Progenitor cell of endocrine pancreas (in vitro differentiated cells): Measurements from ENCODE around the gene ATXN10. TPM values are rescaled to one million over a fixed set of nuclear protein-coding genes. Genes with fewer than 3 reads are reported as not detected.
"Not testable (repeated sequence)": the region's sequence is repeated elsewhere in the genome, so short reads cannot be mapped to it uniquely, and the experiment has no call there.

Source experiments
- DNase-seq: peaks from one replicate; pipeline ENCODE4 v3.0.0; 2021; ENCODE audit warnings: low spot score; ENCODE audit not compliant: unreplicated experiment
- H3K27ac Mint-ChIP-seq: 2 replicates; pipeline ENCODE4 v1.8.0; 2021; ENCODE audit warnings: mild to moderate bottlenecking, moderate library complexity, mixed read lengths
- H3K27me3 Mint-ChIP-seq: 2 replicates; pipeline ENCODE4 v1.8.0; 2021; ENCODE audit warnings: mixed read lengths
- H3K36me3 Mint-ChIP-seq: 2 replicates; pipeline ENCODE4 v1.8.0; 2022; ENCODE audit warnings: mixed read lengths; ENCODE audit not compliant: insufficient read depth
- H3K4me1 Mint-ChIP-seq: 2 replicates; pipeline ENCODE4 v1.8.0; 2021; ENCODE audit warnings: low read depth, mixed read lengths
- H3K4me3 Mint-ChIP-seq: 2 replicates; pipeline ENCODE4 v1.8.0; 2021; ENCODE audit warnings: low read depth, mild to moderate bottlenecking, moderate library complexity, mixed read lengths
- H3K9me3 Mint-ChIP-seq: 2 replicates; pipeline ENCODE4 v1.8.0; 2021; ENCODE audit warnings: low read depth, mixed read lengths
- CTCF ChIP-seq: fragments of 200-600 bp; sonication (generic); IDR thresholded peaks from one replicate; pipeline ENCODE4 v1.5.0; 2021; ENCODE audit warnings: antibody characterized with exemption, mild to moderate bottlenecking; ENCODE audit not compliant: unreplicated experiment
- long read RNA-seq: library from polyadenylated mRNA; unstranded; transcript quantifications from one replicate; pipeline ENCODE4 v2.0.0, GENCODE V29; 2020
- total RNA-seq: library from RNA; stranded (reverse); gene quantifications from 2 replicates; pipeline ENCODE4 v1.2.1, GENCODE V29; 2021

Gene ATXN10
- 176 and 177 TPM in 2 replicates for total RNA-seq
- long read RNA-seq, transcript ATXN10-201 (12 exons, 3,329 nt) = major isoform, 641 of 704 reads
- long read RNA-seq, partial matches to known transcripts = 24 of 704 reads
- long read RNA-seq, other reads (novel, unspliced or antisense) = 37 of 704 reads

GRCh38 chr22:45671783-45672563 is at the start of gene ATXN10:
TSS of gene ATXN10 (plus strand) at chr22:45671834. CDS start at chr22:45672064, 230 bp downstream.
- Mint-ChIP-seq H3K4me3 (peak within 1 kb of the TSS; percentile 87), H3K4me1 (peaks cover 39% of the 10 kb centered on the region), H3K9me3 (peaks cover 3% of the 10 kb centered on the region), H3K27ac (peak within 1 kb of the TSS; percentile 94), H3K36me3 (peaks cover 2% of the 10 kb centered on the region), H3K27me3 (peaks cover 3% of the 10 kb centered on the region)
- TF ChIP-seq CTCF = no peak
- DNase-seq = peak; percentile 63

GRCh38 chr22:45621836-45622600 is 49.6 kb upstream of the ATXN10 start:
- DNase-seq = no peak
- H3K4me1 Mint-ChIP-seq = peaks cover 2% of the 10 kb centered on the region
- no peak overlapping the region for H3K27ac Mint-ChIP-seq
- H3K27me3 Mint-ChIP-seq = peaks cover 11% of the 10 kb centered on the region
- no peaks in the 10 kb centered on the region for H3K36me3 Mint-ChIP-seq
- no peak for TF ChIP-seq CTCF
- H3K9me3 Mint-ChIP-seq = peaks cover 8% of the 10 kb centered on the region
- H3K4me3 Mint-ChIP-seq = no peak overlapping the region

GRCh38 chr22:45623464-45624145 is 48.0 kb upstream of the ATXN10 start:
- not testable (repeated sequence) for H3K9me3 Mint-ChIP-seq, H3K4me1 Mint-ChIP-seq, H3K27ac Mint-ChIP-seq, H3K4me3 Mint-ChIP-seq, H3K36me3 Mint-ChIP-seq, DNase-seq
- peaks cover 11% of the 10 kb centered on the region for H3K27me3 Mint-ChIP-seq

- Mint-ChIP-seq H3K27me3 (peaks cover 25% of the 10 kb centered on the region), H3K36me3 (no peaks in the 10 kb centered on the region), H3K27ac (no peak overlapping the region), H3K9me3 (no peaks in the 10 kb centered on the region), H3K4me3 (no peak overlapping the region), H3K4me1 (peaks cover 6% of the 10 kb centered on the region)
- no peak for DNase-seq
- TF ChIP-seq CTCF = no peak
Measured at GRCh38 chr22:45626198-45626651, 45.4 kb upstream of the ATXN10 start.

- Mint-ChIP-seq H3K9me3 (no peaks in the 10 kb centered on the region), H3K27ac (no peak overlapping the region), H3K4me3 (no peak overlapping the region), H3K27me3 (peaks cover 37% of the 10 kb centered on the region), H3K36me3 (no peaks in the 10 kb centered on the region), H3K4me1 (peaks cover 9% of the 10 kb centered on the region)
- no peak for TF ChIP-seq CTCF
- no peak for DNase-seq
Measured at GRCh38 chr22:45627489-45628233, 44.0 kb upstream of the ATXN10 start.
